GF-D8 (cell line): ENCODE results near the gene DGKI.

Experiments
- DNase-seq: peaks from one replicate; lab custom pipeline; 2025; lab: John Stamatoyannopoulos, UW

DGKI gene

DNA sequence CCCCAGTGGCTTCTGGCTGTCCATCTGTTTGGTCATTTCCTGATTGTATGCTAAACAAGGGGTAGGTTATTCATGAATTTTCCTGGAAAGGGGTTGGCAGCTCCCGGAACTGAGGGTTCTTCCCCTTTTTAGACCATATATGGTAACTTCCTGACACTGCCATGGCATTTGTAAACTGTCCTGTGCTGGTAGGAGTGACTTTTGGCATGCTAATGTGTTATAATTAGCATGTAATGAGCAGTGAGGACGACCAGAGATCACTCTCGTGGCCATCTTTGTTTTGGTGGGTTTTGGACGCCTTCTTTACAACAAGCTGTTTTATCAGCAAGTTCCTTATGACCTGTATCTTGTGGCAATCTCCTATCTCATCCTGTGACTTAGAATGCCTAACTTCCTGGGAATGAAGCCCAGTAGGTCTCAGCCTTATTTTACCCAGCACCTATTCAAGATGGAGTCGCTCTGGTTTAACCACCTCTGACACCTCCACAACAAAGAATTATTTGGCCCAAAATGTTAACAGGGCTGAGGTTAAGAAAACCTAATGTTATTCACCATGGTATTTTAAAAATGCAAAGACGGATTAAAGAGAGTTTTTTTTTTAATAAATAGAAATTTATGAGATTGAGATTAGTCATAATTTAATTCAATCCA lies 500.9 kb downstream of the DGKI start:
- no peak for DNase-seq

DNA sequence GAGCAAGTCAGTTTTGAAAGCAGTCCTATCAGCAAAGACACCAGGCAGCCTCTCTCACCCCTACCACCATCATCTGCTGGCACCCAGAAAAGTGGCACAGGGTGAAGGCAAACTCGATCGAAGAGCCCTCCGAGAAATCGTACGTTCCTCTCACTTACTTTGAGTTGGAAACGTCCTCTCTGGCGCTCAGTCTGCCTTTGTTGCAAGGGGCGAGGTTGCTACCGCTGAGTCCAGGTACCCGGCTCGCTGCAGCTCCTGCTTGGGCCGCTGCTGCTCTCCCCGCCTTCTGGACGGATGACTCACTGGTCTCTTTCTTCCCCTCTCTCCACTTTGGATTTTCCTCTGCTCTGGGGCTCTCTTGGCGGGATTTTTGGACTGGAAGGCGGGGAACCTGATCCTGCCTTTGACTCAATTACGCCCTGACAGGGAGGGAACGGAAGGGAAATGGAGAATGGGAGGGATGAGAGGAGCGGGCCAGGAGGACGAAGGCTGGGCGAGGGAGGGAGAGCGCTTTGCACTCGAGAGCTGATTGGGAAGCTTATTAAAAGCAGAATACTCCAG lies 503.4 kb downstream of the DGKI start, which contains the start of gene PTN:
PTN (minus strand) TSS at position 453 of the 561 bp plus-strand sequence. CDS start 88,760 bp downstream, outside the sequence.
- DNase-seq = no peak

DNA sequence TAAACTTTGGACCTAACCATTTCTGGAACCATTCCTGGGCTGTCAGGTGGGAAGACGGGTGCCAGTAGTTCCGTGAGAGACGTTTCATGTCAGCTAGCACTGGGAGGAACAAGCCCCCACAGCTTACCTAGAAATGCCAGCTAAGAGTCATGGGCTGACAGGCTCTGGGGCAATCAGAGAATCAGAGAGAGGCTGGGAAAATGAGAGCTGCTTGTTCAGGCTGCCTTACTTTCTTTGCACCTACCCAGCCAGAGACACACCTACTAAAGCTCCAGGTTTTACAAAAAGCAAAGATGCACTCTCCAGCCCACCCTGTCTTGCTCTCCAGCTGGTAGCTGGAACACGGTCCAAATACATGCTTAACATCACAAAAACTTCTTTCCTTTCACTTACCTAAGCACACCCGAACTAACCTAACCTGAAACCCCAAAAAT lies 503.9 kb downstream of the DGKI start:
- DNase-seq = no peak

DNA sequence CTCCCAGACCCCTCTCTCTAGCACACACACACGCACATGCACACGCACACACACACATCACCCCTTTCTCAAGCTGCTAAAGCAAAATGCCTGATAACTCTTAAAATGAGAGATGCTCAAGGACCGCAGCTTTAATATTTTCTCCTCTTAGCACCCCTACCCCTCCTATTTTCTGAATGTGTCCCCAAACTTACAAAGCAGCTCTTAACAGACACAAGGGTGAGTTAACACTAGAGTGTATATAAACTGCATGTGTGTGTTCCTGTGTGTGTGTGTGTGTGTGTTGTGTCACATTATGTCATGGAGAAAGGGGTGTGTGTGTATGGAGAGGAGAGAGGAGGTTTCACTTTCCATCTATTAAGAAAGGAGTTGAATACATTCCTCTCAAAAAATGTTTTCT lies 504.5 kb downstream of the DGKI start:
- no peak for DNase-seq

DNA sequence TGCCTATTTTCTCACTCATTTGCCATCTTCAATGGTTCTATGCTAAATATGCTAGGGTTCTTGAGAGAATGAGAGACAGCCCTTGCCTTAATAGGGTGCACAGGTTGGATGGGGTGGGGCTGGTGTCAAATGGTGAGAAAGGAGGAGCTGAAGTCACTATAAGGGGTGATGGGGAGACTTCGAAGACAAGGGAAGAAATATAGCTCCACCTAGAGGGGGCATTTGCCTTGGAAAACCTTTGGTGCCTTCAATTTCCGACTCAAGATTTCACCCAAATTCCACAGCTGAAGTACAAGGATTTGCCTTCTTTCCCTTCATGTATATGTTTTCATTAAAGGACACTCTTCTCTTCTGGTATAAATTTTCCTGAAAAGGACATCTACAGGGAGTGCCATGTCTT lies 508.9 kb downstream of the DGKI start:
- DNase-seq = no peak

DNA sequence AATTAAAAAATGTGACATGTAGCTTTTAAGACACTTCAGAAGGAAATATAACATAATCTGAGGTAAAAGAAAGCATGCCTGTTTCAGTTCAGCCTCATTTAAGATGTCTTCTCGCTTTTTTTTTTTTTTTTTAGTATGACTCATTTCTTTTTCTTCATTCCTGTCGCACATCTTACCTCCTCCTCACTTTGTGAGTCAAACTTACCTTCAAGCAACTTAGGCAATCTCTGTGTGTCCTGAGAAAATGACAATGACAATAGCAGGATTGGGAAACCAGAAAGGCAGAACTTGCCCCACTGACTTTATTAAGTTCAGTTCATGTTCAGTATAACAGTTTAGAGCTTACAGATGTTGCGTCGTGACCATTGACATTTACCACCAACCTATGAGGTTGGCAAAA lies 511.0 kb downstream of the DGKI start:
- DNase-seq = no peak

DNA sequence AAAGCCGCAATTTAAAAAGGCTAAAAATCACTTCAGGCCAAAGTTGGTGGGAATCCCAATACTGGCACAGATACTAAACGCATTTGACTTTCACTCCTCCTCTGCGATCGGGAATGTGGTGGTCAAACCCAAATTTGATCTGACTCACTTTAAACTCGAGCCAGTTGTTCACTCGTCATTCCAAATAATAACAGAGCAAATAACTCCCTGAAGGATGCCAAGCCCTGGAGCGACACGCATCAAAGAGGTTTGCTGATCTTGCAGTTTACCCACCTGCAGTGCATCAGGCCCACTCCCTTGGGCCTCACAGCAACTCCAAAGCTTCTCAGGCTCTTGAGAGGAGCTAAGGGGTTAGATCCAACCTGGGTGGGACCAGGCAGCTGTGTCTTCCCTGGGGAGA lies 515.4 kb downstream of the DGKI start:
- no peak for DNase-seq
